ENCODE results near the gene DYNC1I1.

The DYNC1I1 gene

GRCh38 chr7:95996886-95997285 is 224.5 kb downstream of the DYNC1I1 start:
- Histone ChIP-seq H3K4me3 (IDR thresholded peaks at IDR 0.05; ENCODE audit: insufficient read depth, low read depth, low read length) (no peak overlapping the region), H3K9ac (no peak overlapping the region), H4K20me1 (ENCODE audit: insufficient read depth) (no peaks in the 10 kb centered on the region), H3K36me3 (ENCODE audit: insufficient read depth) (no peaks in the 10 kb centered on the region; the same call in 1 of the 2 replicates), H3K79me2 (ENCODE audit: insufficient read depth, low read depth) (no peaks in the 10 kb centered on the region), H3K4me1 (ENCODE audit: low read depth, poor library complexity, severe bottlenecking) (no peaks in the 10 kb centered on the region), H2AFZ (ENCODE audit: low read depth) (no peak overlapping the region), H3K27ac (no peak overlapping the region), H3K27me3 (ENCODE audit: insufficient read depth, low read depth) (no peaks in the 10 kb centered on the region), H3K4me2 (no peak overlapping the region)
- TF ChIP-seq CTCF (conservative IDR thresholded peaks at IDR 0.05; ENCODE audit: low read depth, low read length) = no peak

- Histone ChIP-seq H3K4me1 (ENCODE audit: low read depth, poor library complexity, severe bottlenecking) (no peaks in the 10 kb centered on the region), H4K20me1 (ENCODE audit: insufficient read depth) (no peaks in the 10 kb centered on the region)
Measured at GRCh38 chr7:95997632-95998031, 225.3 kb downstream of the DYNC1I1 start.

GRCh38 chr7:95999481-95999880 is 227.1 kb downstream of the DYNC1I1 start:
- H3K36me3 ChIP-seq (ENCODE audit: insufficient read depth) = no peaks in the 10 kb centered on the region; the same call in 1 of the 2 replicates
- H3K4me2 ChIP-seq = no peak overlapping the region
- no peaks in the 10 kb centered on the region for H3K27me3 ChIP-seq (ENCODE audit: insufficient read depth, low read depth)
- TF ChIP-seq CTCF (conservative IDR thresholded peaks at IDR 0.05; ENCODE audit: low read depth, low read length) = no peak
- no peak overlapping the region for H3K9ac ChIP-seq
- H3K79me2 ChIP-seq (ENCODE audit: insufficient read depth, low read depth) = no peaks in the 10 kb centered on the region
- H3K4me1 ChIP-seq (ENCODE audit: low read depth, poor library complexity, severe bottlenecking) = no peaks in the 10 kb centered on the region
- H4K20me1 ChIP-seq (ENCODE audit: insufficient read depth) = no peaks in the 10 kb centered on the region
- no peak overlapping the region for H2AFZ ChIP-seq (ENCODE audit: low read depth)
- no peak overlapping the region for H3K27ac ChIP-seq
- H3K4me3 ChIP-seq (IDR thresholded peaks at IDR 0.05; ENCODE audit: insufficient read depth, low read depth, low read length) = no peak overlapping the region

More at GRCh38 chr7:95997632-95998031, 225.3 kb downstream of the DYNC1I1 start:
- no peak overlapping the region for H3K4me2 ChIP-seq
- H3K9ac ChIP-seq = no peak overlapping the region
- H3K27ac ChIP-seq = no peak overlapping the region
- no peaks in the 10 kb centered on the region for H3K79me2 ChIP-seq (ENCODE audit: insufficient read depth, low read depth)
- no peak for TF ChIP-seq CTCF (conservative IDR thresholded peaks at IDR 0.05; ENCODE audit: low read depth, low read length)
- H3K36me3 ChIP-seq (ENCODE audit: insufficient read depth) = no peaks in the 10 kb centered on the region; the same call in 1 of the 2 replicates
- H3K27me3 ChIP-seq (ENCODE audit: insufficient read depth, low read depth) = no peaks in the 10 kb centered on the region
- no peak overlapping the region for H2AFZ ChIP-seq (ENCODE audit: low read depth)
- H3K4me3 ChIP-seq (IDR thresholded peaks at IDR 0.05; ENCODE audit: insufficient read depth, low read depth, low read length) = no peak overlapping the region

GRCh38 chr7:96004578-96004977 is 232.2 kb downstream of the DYNC1I1 start:
- no peaks in the 10 kb centered on the region for H3K27me3 ChIP-seq (ENCODE audit: insufficient read depth, low read depth)
- H3K4me2 ChIP-seq = no peak overlapping the region
- no peak overlapping the region for H3K4me3 ChIP-seq (IDR thresholded peaks at IDR 0.05; ENCODE audit: insufficient read depth, low read depth, low read length)
- H2AFZ ChIP-seq (ENCODE audit: low read depth) = no peak overlapping the region
- no peak overlapping the region for H3K9ac ChIP-seq
- no peak for TF ChIP-seq CTCF (conservative IDR thresholded peaks at IDR 0.05; ENCODE audit: low read depth, low read length)
- no peak overlapping the region for H3K27ac ChIP-seq
- H3K79me2 ChIP-seq (ENCODE audit: insufficient read depth, low read depth) = no peaks in the 10 kb centered on the region
- H4K20me1 ChIP-seq (ENCODE audit: insufficient read depth) = no peaks in the 10 kb centered on the region
- H3K36me3 ChIP-seq (ENCODE audit: insufficient read depth) = no peaks in the 10 kb centered on the region
- H3K4me1 ChIP-seq (ENCODE audit: low read depth, poor library complexity, severe bottlenecking) = no peaks in the 10 kb centered on the region

All from KMS-11 (cell line).